B cell (primary cell): ENCODE measurements around the gene OR51I1.

Experiments used
- CTCF ChIP-seq: fragments of 200-600 bp; IDR thresholded peaks from one replicate; pipeline ENCODE4 v1.8.0; 2022; ENCODE audit warnings: antibody characterized with exemption, mild to moderate bottlenecking
- EZH2 ChIP-seq: IDR thresholded peaks from 2 replicates; pipeline ENCODE4 v1.6.1; 2012; ENCODE audit warnings: borderline replicate concordance, low read depth, mild to moderate bottlenecking, moderate library complexity, low read length; ENCODE audit not compliant: insufficient read depth, poor library complexity, severe bottlenecking

DNA sequence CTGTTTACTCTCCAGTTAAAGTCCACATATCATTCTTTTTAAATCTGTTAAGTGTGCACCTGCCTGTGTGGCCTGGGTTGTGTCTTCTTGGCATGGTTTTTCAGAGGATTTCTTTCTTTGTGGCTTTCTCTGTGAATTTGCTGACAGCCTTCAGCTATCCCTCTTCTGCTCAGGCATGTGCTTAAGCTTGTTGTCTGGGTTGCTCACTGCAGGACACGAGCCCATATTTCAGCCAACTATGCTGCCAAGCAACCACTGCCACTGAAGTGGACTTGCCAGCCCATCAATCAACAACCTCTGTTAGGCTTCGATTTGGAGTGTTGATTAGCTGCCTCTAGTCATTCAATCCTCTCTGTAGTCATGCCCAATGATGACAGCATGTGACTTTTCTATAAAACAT lies 26.2 kb upstream of the OR51I1 start:
- no peak for TF ChIP-seq EZH2
- no peak for TF ChIP-seq CTCF
